Measurements from ENCODE around the gene UBE2S. TPM values are rescaled to one million over a fixed set of nuclear protein-coding genes. Genes with fewer than 3 reads are reported as not detected.
A peak's percentile ranks its signal among the peaks of the same experiment; 100 is the strongest.
"Not testable (repeated sequence)": the region's sequence is repeated elsewhere in the genome, so short reads cannot be mapped to it uniquely, and the experiment has no call there.

Gene UBE2S
- 217 TPM for polyA plus RNA-seq (2013, experiment 1 of 2)
- polyA plus RNA-seq (2013, experiment 2 of 2), result 221 TPM

GRCh38 chr19:55407550-55407799 lies at the start of gene UBE2S:
Gene UBE2S (minus strand): TSS chr19:55407788. CDS start chr19:55407589, 199 bp downstream.
- Histone ChIP-seq H4K5ac (ENCODE audit: low read length) (peak within 1 kb of the TSS; percentile 84), H3K4me1 (ENCODE audit: control insufficient read depth, low read depth, low read length) (peaks cover 10% of the 10 kb centered on the region), H2BK120ac (ENCODE audit: low read depth, low read length) (peak within 1 kb of the TSS; percentile 52), H3K36me3 (ENCODE audit: control insufficient read depth, insufficient read depth, low read length) (peaks cover 13% of the 10 kb centered on the region), H2AK5ac (ENCODE audit: low read length) (peak within 1 kb of the TSS; percentile 5), H2BK5ac (ENCODE audit: low read length) (peak within 1 kb of the TSS; percentile 95), H3K27ac (ENCODE audit: low read depth, low read length) (peak within 1 kb of the TSS; percentile 98), H3K23ac (ENCODE audit: low read length) (peak within 1 kb of the TSS; percentile 91), H3K79me1 (ENCODE audit: low read length) (peaks cover 19% of the 10 kb centered on the region), H3K56ac (ENCODE audit: low read length) (peak within 1 kb of the TSS; percentile 97), H3K18ac (ENCODE audit: low read length) (peak within 1 kb of the TSS; percentile 98), H3K4me2 (ENCODE audit: low read length) (peak within 1 kb of the TSS; percentile 38), H3K9ac (ENCODE audit: low read length) (peak within 1 kb of the TSS; percentile 97), H3K4ac (ENCODE audit: low read depth, low read length) (peak within 1 kb of the TSS; percentile 85), H3K4me3 (ENCODE audit: low read length) (peak within 1 kb of the TSS; percentile 91), H3K79me2 (ENCODE audit: control insufficient read depth, insufficient read depth, low read length) (peaks cover 28% of the 10 kb centered on the region)
- WGBS (ENCODE audit: extremely low coverage, insufficient coverage, low lambda C conversion rate), result no CpG with 5 or more reads among the region's 36 CpGs
- H3K27me3 ChIP-seq (ENCODE audit: insufficient read depth, low read length, poor library complexity); H2BK15ac ChIP-seq (replicated peaks; ENCODE audit: low read depth); H4K8ac ChIP-seq (ENCODE audit: low read depth, low read length); DNase-seq: not testable (repeated sequence)

GRCh38 chr19:55456347-55456746 lies 48.8 kb upstream of the UBE2S start:
- no peak for DNase-seq
- Histone ChIP-seq H3K23ac (ENCODE audit: low read length) (no peak overlapping the region), H4K5ac (ENCODE audit: low read length) (no peak overlapping the region), H3K27ac (ENCODE audit: low read depth, low read length) (no peak overlapping the region), H3K4ac (ENCODE audit: low read depth, low read length) (no peak overlapping the region), H4K8ac (ENCODE audit: low read depth, low read length) (no peak overlapping the region), H3K27me3 (ENCODE audit: insufficient read depth, low read length, poor library complexity) (peaks cover 10% of the 10 kb centered on the region), H3K79me2 (ENCODE audit: control insufficient read depth, insufficient read depth, low read length) (no peaks in the 10 kb centered on the region), H3K56ac (ENCODE audit: low read length) (no peak overlapping the region), H3K4me3 (ENCODE audit: low read length) (no peak overlapping the region), H2BK15ac (replicated peaks; ENCODE audit: low read depth) (no peak overlapping the region), H3K4me2 (ENCODE audit: low read length) (no peak overlapping the region), H3K4me1 (ENCODE audit: control insufficient read depth, low read depth, low read length) (no peaks in the 10 kb centered on the region), H2AK5ac (ENCODE audit: low read length) (no peak overlapping the region), H2BK120ac (ENCODE audit: low read depth, low read length) (no peak overlapping the region), H3K36me3 (ENCODE audit: control insufficient read depth, insufficient read depth, low read length) (no peaks in the 10 kb centered on the region), H3K79me1 (ENCODE audit: low read length) (no peaks in the 10 kb centered on the region), H3K18ac (ENCODE audit: low read length) (no peak overlapping the region), H2BK5ac (ENCODE audit: low read length) (no peak overlapping the region), H3K9ac (ENCODE audit: low read length) (no peak overlapping the region)
- no CpG with 5 or more reads among the region's 14 CpGs for WGBS (ENCODE audit: extremely low coverage, insufficient coverage, low lambda C conversion rate)

- no CpG with 5 or more reads among the region's 11 CpGs for whole genome bisulfite sequencing (ENCODE audit: extremely low coverage, insufficient coverage, low lambda C conversion rate)
Observed at GRCh38 chr19:55455576-55456235, 48.1 kb upstream of the UBE2S start.

GRCh38 chr19:55454787-55455243 lies 47.2 kb upstream of the UBE2S start:
- Histone ChIP-seq H2BK120ac (ENCODE audit: low read depth, low read length) (no peak overlapping the region), H3K18ac (ENCODE audit: low read length) (no peak overlapping the region), H3K4ac (ENCODE audit: low read depth, low read length) (no peak overlapping the region), H3K4me2 (ENCODE audit: low read length) (no peak overlapping the region), H2BK15ac (replicated peaks; ENCODE audit: low read depth) (no peak overlapping the region), H3K79me1 (ENCODE audit: low read length) (no peaks in the 10 kb centered on the region), H2AK5ac (ENCODE audit: low read length) (no peak overlapping the region), H3K79me2 (ENCODE audit: control insufficient read depth, insufficient read depth, low read length) (no peaks in the 10 kb centered on the region), H3K36me3 (ENCODE audit: control insufficient read depth, insufficient read depth, low read length) (no peaks in the 10 kb centered on the region), H3K27me3 (ENCODE audit: insufficient read depth, low read length, poor library complexity) (peaks cover 15% of the 10 kb centered on the region), H3K4me3 (ENCODE audit: low read length) (no peak overlapping the region), H3K56ac (ENCODE audit: low read length) (no peak overlapping the region), H3K23ac (ENCODE audit: low read length) (no peak overlapping the region), H4K8ac (ENCODE audit: low read depth, low read length) (no peak overlapping the region), H4K5ac (ENCODE audit: low read length) (no peak overlapping the region), H2BK5ac (ENCODE audit: low read length) (no peak overlapping the region), H3K9ac (ENCODE audit: low read length) (no peak overlapping the region), H3K27ac (ENCODE audit: low read depth, low read length) (no peak overlapping the region), H3K4me1 (ENCODE audit: control insufficient read depth, low read depth, low read length) (no peaks in the 10 kb centered on the region)
- peak; percentile 72 for DNase-seq
- no CpG with 5 or more reads among the region's 14 CpGs for WGBS (ENCODE audit: extremely low coverage, insufficient coverage, low lambda C conversion rate)

More at GRCh38 chr19:55455576-55456235, 48.1 kb upstream of the UBE2S start:
- Histone ChIP-seq H4K5ac (ENCODE audit: low read length) (no peak overlapping the region), H3K79me1 (ENCODE audit: low read length) (no peaks in the 10 kb centered on the region), H3K4ac (ENCODE audit: low read depth, low read length) (no peak overlapping the region), H3K27me3 (ENCODE audit: insufficient read depth, low read length, poor library complexity) (peaks cover 12% of the 10 kb centered on the region), H3K27ac (ENCODE audit: low read depth, low read length) (no peak overlapping the region), H2BK15ac (replicated peaks; ENCODE audit: low read depth) (no peak overlapping the region), H3K4me3 (ENCODE audit: low read length) (no peak overlapping the region), H3K36me3 (ENCODE audit: control insufficient read depth, insufficient read depth, low read length) (no peaks in the 10 kb centered on the region), H2BK120ac (ENCODE audit: low read depth, low read length) (no peak overlapping the region), H2BK5ac (ENCODE audit: low read length) (no peak overlapping the region), H3K4me1 (ENCODE audit: control insufficient read depth, low read depth, low read length) (no peaks in the 10 kb centered on the region), H3K56ac (ENCODE audit: low read length) (no peak overlapping the region), H3K18ac (ENCODE audit: low read length) (no peak overlapping the region), H3K4me2 (ENCODE audit: low read length) (no peak overlapping the region), H2AK5ac (ENCODE audit: low read length) (no peak overlapping the region), H3K79me2 (ENCODE audit: control insufficient read depth, insufficient read depth, low read length) (no peaks in the 10 kb centered on the region), H4K8ac (ENCODE audit: low read depth, low read length) (no peak overlapping the region), H3K9ac (ENCODE audit: low read length) (no peak overlapping the region), H3K23ac (ENCODE audit: low read length) (no peak overlapping the region)
- DNase-seq, result no peak

GRCh38 chr19:55453511-55454260 lies 46.1 kb upstream of the UBE2S start:
- no peak overlapping the region for H2BK15ac ChIP-seq (replicated peaks; ENCODE audit: low read depth)
- H3K18ac ChIP-seq (ENCODE audit: low read length), result no peak overlapping the region
- WGBS (ENCODE audit: extremely low coverage, insufficient coverage, low lambda C conversion rate), result no CpG with 5 or more reads among the region's 12 CpGs
- H4K8ac ChIP-seq (ENCODE audit: low read depth, low read length), result no peak overlapping the region
- H2BK5ac ChIP-seq (ENCODE audit: low read length), result no peak overlapping the region
- no peak overlapping the region for H4K5ac ChIP-seq (ENCODE audit: low read length)
- H3K4me3 ChIP-seq (ENCODE audit: low read length), result no peak overlapping the region
- no peak for DNase-seq
- H3K23ac ChIP-seq (ENCODE audit: low read length), result no peak overlapping the region
- no peaks in the 10 kb centered on the region for H3K79me1 ChIP-seq (ENCODE audit: low read length)
- no peaks in the 10 kb centered on the region for H3K36me3 ChIP-seq (ENCODE audit: control insufficient read depth, insufficient read depth, low read length)
- no peak overlapping the region for H2BK120ac ChIP-seq (ENCODE audit: low read depth, low read length)
- no peak overlapping the region for H3K56ac ChIP-seq (ENCODE audit: low read length)
- no peak overlapping the region for H2AK5ac ChIP-seq (ENCODE audit: low read length)
- H3K4me1 ChIP-seq (ENCODE audit: control insufficient read depth, low read depth, low read length), result no peaks in the 10 kb centered on the region
- peaks cover 17% of the 10 kb centered on the region for H3K27me3 ChIP-seq (ENCODE audit: insufficient read depth, low read length, poor library complexity)
- no peak overlapping the region for H3K4me2 ChIP-seq (ENCODE audit: low read length)
- no peak overlapping the region for H3K27ac ChIP-seq (ENCODE audit: low read depth, low read length)
- H3K9ac ChIP-seq (ENCODE audit: low read length), result no peak overlapping the region
- no peak overlapping the region for H3K4ac ChIP-seq (ENCODE audit: low read depth, low read length)
- no peaks in the 10 kb centered on the region for H3K79me2 ChIP-seq (ENCODE audit: control insufficient read depth, insufficient read depth, low read length)
